Esophagus squamous epithelium (tissue), 5 donors: ENCODE data around the gene SREBF1. TPM values are rescaled to one million over a fixed set of nuclear protein-coding genes. Genes with fewer than 3 reads are reported as not detected.
A peak's percentile ranks its signal among the peaks of the same experiment; 100 is the strongest.

Experiments used
- DNase-seq: peaks from one replicate; lab custom pipeline; 2025; lab: John Stamatoyannopoulos, UW
- H3K27ac ChIP-seq, 4 donors: fragments of 200-600 bp; sonication (generic); one replicate each; pipeline ENCODE4 v1.5.1; 2016 to 2019; ENCODE audit warnings: mild to moderate bottlenecking in 1 of 4
- H3K27me3 ChIP-seq, 4 donors: fragments of 200-600 bp; sonication (generic); 1 replicate in 3 of 4; 2 replicates in 1 of 4; pipeline versions ENCODE4 v1.5.1 to v1.6.0; 2017 to 2021; ENCODE audit warnings: antibody characterized with exemption in 1 of 4
- H3K36me3 ChIP-seq, 3 donors: fragments of 200-600 bp; sonication (generic); one replicate each; pipeline ENCODE4 v1.5.1; 2016 to 2019
- H3K4me1 ChIP-seq, 3 donors: fragments of 200-600 bp; sonication (generic); one replicate each; pipeline ENCODE4 v1.5.1; 2017 to 2019
- H3K4me3 ChIP-seq, 4 donors: fragments of 200-600 bp; sonication (generic); 1 replicate in 3 of 4; 2 replicates in 1 of 4; pipeline ENCODE4 v1.5.1; 2016 to 2019; ENCODE audit warnings: mild to moderate bottlenecking in 2 of 4, moderate library complexity in 1 of 4
- H3K9me3 ChIP-seq, 3 donors: fragments of 200-600 bp; sonication (generic); one replicate each; pipeline ENCODE4 v1.5.1; 2016 to 2019
- CTCF ChIP-seq, 6 experiments: fragments of 450-650 bp in 4 of 6; fragments of 200-600 bp in 2 of 6; sonication (generic) in 2 of 6; IDR thresholded peaks; one replicate each; pipeline ENCODE4 v1.5.1; 2016 to 2019; ENCODE audit warnings: antibody characterized with exemption in 6 of 6, mild to moderate bottlenecking in 4 of 6, moderate library complexity in 4 of 6
- POLR2A ChIP-seq, 4 donors: fragments of 450-650 bp; IDR thresholded peaks; one replicate each; pipeline ENCODE4 v1.6.1; 2017; ENCODE audit warnings: antibody characterized with exemption in 4 of 4, mild to moderate bottlenecking in 4 of 4, moderate library complexity in 3 of 4
- WGBS, 2 donors: methylation state at CpG; one replicate each; pipeline ENCODE4 v1.1.5; 2018; 5-methylcytosine and 5-hydroxymethylcytosine counted together
- intact Hi-C: fragments of 100-400 bp; cut with DNase I; formaldehyde crosslinking; loops from one replicate; pipeline ENCODE4 v1.15.0; 2022
- total RNA-seq, 4 donors: library from RNA; depleted of rRNA; stranded (reverse); fragments of >200 nt; gene quantifications; one replicate each; pipeline ENCODE4 v1.1.0, GENCODE V29; 2016
- donor health status: DM: yes; HTN: yes; CAD: no.

Gene SREBF1
- total RNA-seq, 4 donors from 2014 or later, result 55.0 to 137 (median 108) TPM

GRCh38 chr17:17813725-17814095, 23.1 kb downstream of the SREBF1 start:
- Histone ChIP-seq H3K36me3 (peaks cover 21 to 80% (median 45%) of the 10 kb centered on the region in 3 donors), H3K4me1 (peaks cover 42 to 98% (median 64%) of the 10 kb centered on the region in 3 donors)

DNA sequence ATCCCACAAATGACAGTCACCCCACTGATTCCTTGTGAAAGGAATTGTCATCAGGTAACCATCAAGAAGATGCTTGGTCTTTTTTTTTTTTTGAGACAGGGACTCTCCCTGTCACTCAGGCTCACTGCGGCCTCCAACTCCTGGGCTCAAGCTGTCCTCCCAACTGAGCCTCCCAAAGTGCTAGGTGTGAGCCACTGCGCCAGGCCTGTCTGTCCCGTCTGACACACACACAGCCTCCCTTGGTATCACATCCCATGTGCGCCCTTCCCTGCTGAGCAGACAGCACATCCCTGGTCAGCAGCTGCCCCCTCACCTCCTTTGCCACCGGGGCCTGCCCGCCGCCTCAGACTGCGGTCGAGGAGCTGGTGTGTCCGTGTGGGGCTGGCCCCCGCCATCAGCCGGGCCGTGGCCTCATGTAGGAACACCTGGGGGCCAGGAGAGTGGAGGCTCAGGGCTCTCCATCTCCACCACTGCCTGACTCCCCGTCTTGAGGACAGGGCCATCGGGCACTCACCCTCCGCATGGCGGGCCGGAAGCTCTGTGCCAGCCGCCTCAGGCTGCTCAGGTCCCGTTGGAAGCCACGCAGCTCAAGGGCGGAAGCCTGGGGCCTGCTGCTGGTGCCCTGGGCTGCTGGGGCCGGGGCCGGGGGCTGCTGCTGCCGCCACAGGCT, 23.6 kb downstream of the SREBF1 start:
- TF ChIP-seq POLR2A (IDR thresholded peaks at IDR 0.05) (no peak), CTCF (IDR thresholded peaks at IDR 0.05) (no peak)
- H3K27me3 ChIP-seq, result no peaks in the 10 kb centered on the region
- H3K4me1 ChIP-seq, result peaks cover 37 to 96% (median 58%) of the 10 kb centered on the region in 3 donors
- DNase-seq, result no peak
- H3K9me3 ChIP-seq, result no peaks in the 10 kb centered on the region
- 86% methylated on average over 12 of the region's 25 CpGs; no CpG with 5 or more reads in 1 of the 2 donors for WGBS, 2 donors
- H3K36me3 ChIP-seq, result peaks cover 16 to 75% (median 40%) of the 10 kb centered on the region in 3 donors
- H3K27ac ChIP-seq, result peak overlapping the region; percentile 2 to 80 (median 56)
- H3K4me3 ChIP-seq, result no peak overlapping the region
- intact Hi-C loops, result loop anchor here (10.0 kb wide), 1 partner anchor 222 kb away; the partner anchor contains the start of genes ATPAF2 and GID4

More at GRCh38 chr17:17813725-17814095, 23.1 kb downstream of the SREBF1 start:
- Histone ChIP-seq H3K27me3 (no peaks in the 10 kb centered on the region), H3K9me3 (no peaks in the 10 kb centered on the region), H3K27ac (peak overlapping the region in 3 of 4 donors; percentile 6 to 47 (median 46)), H3K4me3 (no peak overlapping the region)
- intact Hi-C loops, result loop anchor here (10.0 kb wide), 1 partner anchor 221 kb away; the partner anchor contains the start of genes ATPAF2 and GID4
- DNase-seq, result no peak
- TF ChIP-seq CTCF (IDR thresholded peaks at IDR 0.05), result no peak
- no peak for TF ChIP-seq POLR2A (IDR thresholded peaks at IDR 0.05)
- WGBS, 2 donors, result 60% methylated on average over 1 of the region's 16 CpGs; no CpG with 5 or more reads in 1 of the 2 donors

DNA sequence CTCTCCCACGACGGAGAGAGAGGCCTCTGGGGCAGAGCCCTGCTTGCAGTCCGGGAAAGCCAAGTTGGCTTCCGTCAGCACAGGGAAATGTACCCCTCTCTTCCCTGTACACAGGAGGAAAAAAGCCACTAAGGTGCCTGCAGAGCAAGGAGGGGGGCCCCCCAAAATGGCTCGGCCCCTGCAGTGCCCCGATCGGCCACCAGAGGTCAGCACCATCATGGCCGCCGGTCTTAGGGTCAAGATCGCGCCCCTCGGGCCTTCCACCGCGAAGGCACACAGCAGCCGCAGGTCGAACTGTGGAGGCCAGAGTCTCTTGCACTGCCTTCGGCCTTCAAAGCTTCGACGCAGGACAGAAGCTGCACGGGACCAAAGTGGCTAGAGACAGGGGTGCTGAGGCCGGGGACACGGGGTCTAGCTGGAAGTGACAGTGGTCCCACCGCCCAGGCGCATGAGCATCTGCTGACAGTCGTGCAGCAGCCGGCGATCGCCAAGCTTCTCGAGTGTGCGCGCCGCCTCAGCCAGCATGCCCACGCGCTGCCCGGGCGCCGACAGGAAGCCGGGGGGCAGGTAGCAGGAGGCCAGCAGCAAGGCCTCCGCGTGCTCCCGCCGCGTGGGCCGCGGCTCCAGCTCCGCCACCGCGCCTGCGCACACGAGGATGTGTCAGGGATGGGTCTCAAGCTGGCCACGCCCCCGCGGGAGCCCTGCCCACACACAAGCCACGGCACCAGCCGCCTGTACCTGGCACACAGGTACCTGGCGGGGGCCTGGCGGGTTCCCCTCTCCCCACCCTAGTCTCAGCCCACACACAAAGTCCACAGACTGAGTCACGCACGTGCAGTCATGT, 24.4 kb downstream of the SREBF1 start:
- no peaks in the 10 kb centered on the region for H3K27me3 ChIP-seq
- no peak overlapping the region for H3K4me3 ChIP-seq
- intact Hi-C loops, result loop anchor here (10.0 kb wide), 1 partner anchor 222 kb away; the partner anchor contains the start of genes ATPAF2 and GID4
- 33 to 38% methylated on average over 6 to 10 of the region's 59 CpGs for WGBS, 2 donors
- peak overlapping the region; percentile 2 to 80 (median 56) for H3K27ac ChIP-seq
- H3K4me1 ChIP-seq, result peaks cover 32 to 96% (median 57%) of the 10 kb centered on the region in 3 donors
- H3K36me3 ChIP-seq, result peaks cover 14 to 68% (median 35%) of the 10 kb centered on the region in 3 donors
- DNase-seq, result no peak
- no peaks in the 10 kb centered on the region for H3K9me3 ChIP-seq
- no peak for TF ChIP-seq POLR2A (IDR thresholded peaks at IDR 0.05)
- TF ChIP-seq CTCF (IDR thresholded peaks at IDR 0.05), result peak; percentile 99 to 100 (median 99)

DNA sequence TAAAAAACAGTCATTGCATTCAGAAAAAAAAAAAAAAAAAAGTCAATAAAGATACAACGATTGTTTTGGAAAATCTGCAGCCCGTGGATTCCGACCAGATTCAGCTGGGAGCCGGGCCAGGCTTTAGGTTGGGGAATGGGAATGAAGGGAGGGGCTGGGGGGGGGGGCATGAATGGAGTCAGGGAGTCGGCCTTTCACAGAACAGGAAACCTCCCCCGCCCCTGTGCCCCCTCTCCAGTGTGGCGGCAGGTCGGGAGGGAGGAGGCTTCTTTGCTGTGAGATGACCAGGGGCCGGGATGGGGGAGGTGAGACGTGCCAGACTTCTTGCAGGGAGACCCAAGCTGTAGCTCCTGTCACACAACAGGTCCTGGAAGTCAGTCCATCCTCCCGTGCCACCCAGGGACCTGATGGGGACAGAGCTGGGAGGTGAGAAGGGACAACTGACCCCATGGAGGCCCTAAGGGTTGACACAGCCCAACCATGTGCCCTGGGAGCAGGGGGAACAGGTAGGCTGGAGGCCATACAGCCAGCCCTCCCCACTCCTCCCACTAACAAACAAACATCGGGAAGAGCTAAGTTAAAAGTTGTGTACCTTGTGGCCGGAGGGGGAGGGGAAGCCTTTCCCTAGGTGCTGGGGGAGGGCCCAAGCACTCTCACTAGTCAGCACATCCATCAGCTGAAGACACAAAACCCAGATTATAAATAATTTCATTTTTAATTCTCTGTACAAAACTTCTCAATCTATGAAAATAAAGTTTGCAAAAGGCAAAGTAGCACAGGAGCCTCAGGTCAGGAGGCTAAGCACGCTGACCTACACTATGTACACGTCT, 25.2 kb downstream of the SREBF1 start:
- H3K27ac ChIP-seq, result peak overlapping the region; percentile 26 to 80 (median 56)
- DNase-seq, result no peak
- intact Hi-C loops, result loop anchor here (10.0 kb wide), 1 partner anchor 223 kb away; the partner anchor contains the start of genes ATPAF2 and GID4
- TF ChIP-seq POLR2A (IDR thresholded peaks at IDR 0.05) (no peak), CTCF (IDR thresholded peaks at IDR 0.05) (no peak)
- H3K9me3 ChIP-seq, result no peaks in the 10 kb centered on the region
- H3K4me3 ChIP-seq, result no peak overlapping the region
- H3K27me3 ChIP-seq, result no peaks in the 10 kb centered on the region
- peaks cover 11 to 62% (median 27%) of the 10 kb centered on the region in 3 donors for H3K36me3 ChIP-seq
- H3K4me1 ChIP-seq, result peaks cover 32 to 96% (median 57%) of the 10 kb centered on the region in 3 donors
- WGBS, 2 donors, result 50 to 58% methylated on average over 8 to 14 of the region's 15 CpGs
